ENCODE data around the gene CARS1.

Gene CARS1

GRCh38 chr11:3057069-3057963 lies at the start of gene CARS1:
CARS1 (minus strand) TSS chr11:3057423; CDS start chr11:3057367, 56 bp downstream.
- in situ Hi-C loops (cut with MboI; ENCODE audit: low sequenced_read_pairs) = no loop called here

GRCh38 chr11:3105791-3106735 lies 48.8 kb upstream of the CARS1 start:
- in situ Hi-C loops (cut with MboI; ENCODE audit: low sequenced_read_pairs) = no loop called here

- in situ Hi-C loops (cut with MboI; ENCODE audit: low sequenced_read_pairs) = no loop called here
Measured at GRCh38 chr11:3104961-3105790, 48.0 kb upstream of the CARS1 start.

GRCh38 chr11:3104051-3104714 lies 47.0 kb upstream of the CARS1 start:
- in situ Hi-C loops (cut with MboI; ENCODE audit: low sequenced_read_pairs) = no loop called here

- in situ Hi-C loops (cut with MboI; ENCODE audit: low sequenced_read_pairs) = no loop called here
Measured at GRCh38 chr11:3103076-3103475, 45.9 kb upstream of the CARS1 start.

GRCh38 chr11:3102641-3102921 lies 45.4 kb upstream of the CARS1 start:
- in situ Hi-C loops (cut with MboI; ENCODE audit: low sequenced_read_pairs) = no loop called here

- in situ Hi-C loops (cut with MboI; ENCODE audit: low sequenced_read_pairs) = no loop called here
Measured at GRCh38 chr11:3101921-3102640, 44.9 kb upstream of the CARS1 start.

GRCh38 chr11:3099178-3099577 lies 42.0 kb upstream of the CARS1 start:
- in situ Hi-C loops (cut with MboI; ENCODE audit: low sequenced_read_pairs) = no loop called here

GRCh38 chr11:3096909-3097530 lies 39.8 kb upstream of the CARS1 start:
- in situ Hi-C loops (cut with MboI; ENCODE audit: low sequenced_read_pairs) = no loop called here

GRCh38 chr11:3095712-3096361 lies 38.6 kb upstream of the CARS1 start:
- in situ Hi-C loops (cut with MboI; ENCODE audit: low sequenced_read_pairs) = no loop called here

GRCh38 chr11:3094223-3094824 lies 37.1 kb upstream of the CARS1 start:
- in situ Hi-C loops (cut with MboI; ENCODE audit: low sequenced_read_pairs) = no loop called here

GRCh38 chr11:3093281-3094191 lies 36.3 kb upstream of the CARS1 start:
- in situ Hi-C loops (cut with MboI; ENCODE audit: low sequenced_read_pairs) = no loop called here

- in situ Hi-C loops (cut with MboI; ENCODE audit: low sequenced_read_pairs) = no loop called here
Measured at GRCh38 chr11:3092603-3093141, 35.4 kb upstream of the CARS1 start.

- in situ Hi-C loops (cut with MboI; ENCODE audit: low sequenced_read_pairs) = no loop called here
Measured at GRCh38 chr11:3091846-3092602, 34.8 kb upstream of the CARS1 start.

- in situ Hi-C loops (cut with MboI; ENCODE audit: low sequenced_read_pairs) = no loop called here
Measured at GRCh38 chr11:3091081-3091845, 34.0 kb upstream of the CARS1 start.

All from hTERT RPE-1 (cell line).